Rectal smooth muscle tissue (tissue), 1 donor: ENCODE results near the gene APAF1.

Experiments
- H3K27ac ChIP-seq: one replicate; pipeline ENCODE4 v1.7.0; 2013; ENCODE audit warnings: low read depth, low read length, inconsistent platforms
- H3K27me3 ChIP-seq: one replicate; pipeline ENCODE4 v1.7.0; 2013; ENCODE audit warnings: low read length; ENCODE audit not compliant: control insufficient read depth, insufficient read depth
- H3K36me3 ChIP-seq: one replicate; pipeline ENCODE4 v1.7.0; 2013; ENCODE audit warnings: low read length; ENCODE audit not compliant: control insufficient read depth, insufficient read depth
- H3K4me1 ChIP-seq: one replicate; pipeline ENCODE4 v1.7.0; 2013; ENCODE audit warnings: low read length; ENCODE audit not compliant: control insufficient read depth, insufficient read depth
- H3K4me3 ChIP-seq: one replicate; pipeline ENCODE4 v1.7.0; 2013; ENCODE audit warnings: low read length
- H3K9ac ChIP-seq: one replicate; pipeline ENCODE4 v1.7.0; 2013; ENCODE audit warnings: low read length

APAF1 gene

GRCh38 chr12:98678946-98679610, 34.0 kb downstream of the APAF1 start:
- H3K4me3 ChIP-seq, result no peak overlapping the region
- H3K9ac ChIP-seq, result no peak overlapping the region
- H3K4me1 ChIP-seq, result no peaks in the 10 kb centered on the region
- H3K36me3 ChIP-seq, result peaks cover 15% of the 10 kb centered on the region
- H3K27ac ChIP-seq, result no peak overlapping the region
- H3K27me3 ChIP-seq, result no peaks in the 10 kb centered on the region

DNA sequence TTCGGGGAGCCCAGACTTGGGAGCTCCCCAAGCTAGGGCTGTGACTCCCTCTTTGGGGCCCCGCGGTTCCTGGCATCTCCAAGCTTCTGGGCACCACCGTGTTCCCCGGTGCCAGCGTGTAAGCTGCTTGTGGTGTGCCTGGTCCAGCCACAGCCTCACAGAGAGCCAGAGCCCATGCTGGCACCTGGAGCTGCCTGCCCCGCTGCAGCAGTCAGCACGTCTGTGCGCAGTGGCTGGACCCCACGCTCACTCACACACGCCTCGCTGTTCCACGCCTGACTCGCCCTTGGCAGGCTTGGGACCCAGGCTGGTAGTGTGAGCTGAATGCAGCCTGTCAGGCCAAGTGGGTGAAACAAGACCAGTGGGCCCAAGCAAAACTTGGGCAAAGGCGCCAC, 34.5 kb downstream of the APAF1 start:
- Histone ChIP-seq H3K4me3 (no peak overlapping the region), H3K27me3 (no peaks in the 10 kb centered on the region), H3K36me3 (peaks cover 15% of the 10 kb centered on the region), H3K27ac (no peak overlapping the region), H3K4me1 (no peaks in the 10 kb centered on the region), H3K9ac (no peak overlapping the region)

DNA sequence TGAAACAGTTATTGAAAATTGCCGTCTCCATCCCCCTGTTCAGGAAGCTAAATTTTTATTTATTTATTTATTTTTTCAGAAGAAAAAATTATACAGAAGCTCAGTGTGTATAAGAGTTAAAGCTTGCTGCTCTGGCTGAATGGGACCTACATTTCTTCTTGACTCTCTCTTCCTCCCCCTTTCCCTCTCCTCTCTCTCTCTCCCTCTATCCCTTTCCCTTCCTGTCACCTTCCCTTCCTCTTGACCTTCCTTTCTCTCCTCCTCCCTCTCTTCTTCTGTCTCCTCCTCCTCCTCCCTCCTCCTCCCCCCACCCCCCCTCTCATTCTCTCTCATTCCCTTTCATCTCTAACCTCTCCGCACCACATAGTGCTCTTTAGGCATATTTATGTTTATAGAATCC, 39.1 kb downstream of the APAF1 start:
- H3K9ac ChIP-seq, result no peak overlapping the region
- no peaks in the 10 kb centered on the region for H3K27me3 ChIP-seq
- H3K36me3 ChIP-seq, result peaks cover 9% of the 10 kb centered on the region
- H3K27ac ChIP-seq, result no peak overlapping the region
- H3K4me1 ChIP-seq, result no peaks in the 10 kb centered on the region
- H3K4me3 ChIP-seq, result no peak overlapping the region

DNA sequence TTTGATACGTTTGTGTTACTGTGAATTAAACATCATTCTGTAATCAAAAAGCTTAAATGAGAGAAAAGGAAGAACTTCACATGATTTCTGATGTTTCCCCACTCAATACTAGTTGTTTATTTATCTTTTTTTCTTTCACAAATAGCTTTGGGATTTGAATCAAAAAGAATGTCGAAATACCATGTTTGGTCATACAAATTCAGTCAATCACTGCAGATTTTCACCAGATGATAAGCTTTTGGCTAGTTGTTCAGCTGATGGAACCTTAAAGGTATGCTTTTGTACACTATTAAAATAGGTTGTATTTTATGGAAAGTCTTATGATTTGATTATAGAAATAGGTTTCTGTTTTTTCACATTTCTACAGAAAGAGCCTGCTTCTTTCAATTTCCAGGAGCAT, 41.5 kb downstream of the APAF1 start:
- H3K36me3 ChIP-seq, result peaks cover 4% of the 10 kb centered on the region
- no peak overlapping the region for H3K27ac ChIP-seq
- no peaks in the 10 kb centered on the region for H3K27me3 ChIP-seq
- no peak overlapping the region for H3K4me3 ChIP-seq
- H3K4me1 ChIP-seq, result no peaks in the 10 kb centered on the region
- no peak overlapping the region for H3K9ac ChIP-seq

DNA sequence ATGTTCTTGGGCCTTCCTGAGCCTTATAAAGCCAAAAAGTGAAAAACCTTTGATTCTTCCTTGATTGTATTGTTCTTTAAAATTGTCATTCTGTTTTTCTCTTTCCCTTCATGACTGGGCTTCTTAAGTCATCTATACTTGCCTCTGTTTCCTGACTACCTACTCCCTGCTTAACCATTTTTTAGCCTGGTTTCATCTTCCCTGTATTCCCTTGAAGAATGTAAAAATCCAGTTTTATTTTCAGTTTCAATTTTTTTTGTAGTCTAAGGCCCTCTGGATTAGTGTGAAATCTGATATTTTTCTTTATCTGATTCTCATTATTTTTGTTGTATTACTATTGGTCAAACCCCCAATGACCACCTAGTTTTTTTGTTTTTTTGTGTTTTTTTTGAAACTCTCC, 46.3 kb downstream of the APAF1 start:
- H3K4me3 ChIP-seq, result no peak overlapping the region
- no peak overlapping the region for H3K27ac ChIP-seq
- H3K36me3 ChIP-seq, result peaks cover 3% of the 10 kb centered on the region
- no peaks in the 10 kb centered on the region for H3K4me1 ChIP-seq
- no peaks in the 10 kb centered on the region for H3K27me3 ChIP-seq
- H3K9ac ChIP-seq, result no peak overlapping the region

- Histone ChIP-seq H3K4me1 (no peaks in the 10 kb centered on the region), H3K4me3 (no peak overlapping the region), H3K27ac (no peak overlapping the region), H3K36me3 (peaks cover 7% of the 10 kb centered on the region), H3K9ac (no peak overlapping the region), H3K27me3 (no peaks in the 10 kb centered on the region)
Observed at GRCh38 chr12:98696036-98696646, 51.1 kb downstream of the APAF1 start.

GRCh38 chr12:98697209-98697608, 52.1 kb downstream of the APAF1 start:
- Histone ChIP-seq H3K4me3 (no peak overlapping the region), H3K27ac (no peak overlapping the region), H3K27me3 (no peaks in the 10 kb centered on the region), H3K9ac (no peak overlapping the region), H3K36me3 (peaks cover 7% of the 10 kb centered on the region), H3K4me1 (no peaks in the 10 kb centered on the region)

GRCh38 chr12:98698603-98699463, 53.7 kb downstream of the APAF1 start:
- Histone ChIP-seq H3K27ac (no peak overlapping the region), H3K4me3 (no peak overlapping the region), H3K36me3 (peaks cover 7% of the 10 kb centered on the region)

GRCh38 chr12:98699586-98699985, 54.5 kb downstream of the APAF1 start:
- H3K9ac ChIP-seq, result no peak overlapping the region
- H3K27me3 ChIP-seq, result no peaks in the 10 kb centered on the region
- H3K4me1 ChIP-seq, result no peaks in the 10 kb centered on the region
- H3K36me3 ChIP-seq, result peaks cover 12% of the 10 kb centered on the region
- H3K4me3 ChIP-seq, result no peak overlapping the region
- H3K27ac ChIP-seq, result no peak overlapping the region

More at GRCh38 chr12:98698603-98699463, 53.7 kb downstream of the APAF1 start:
- no peaks in the 10 kb centered on the region for H3K4me1 ChIP-seq
- no peaks in the 10 kb centered on the region for H3K27me3 ChIP-seq
- H3K9ac ChIP-seq, result no peak overlapping the region

GRCh38 chr12:98701166-98701565, 56.1 kb downstream of the APAF1 start:
- no peaks in the 10 kb centered on the region for H3K27me3 ChIP-seq
- peaks cover 11% of the 10 kb centered on the region for H3K36me3 ChIP-seq
- H3K9ac ChIP-seq, result no peak overlapping the region
- no peaks in the 10 kb centered on the region for H3K4me1 ChIP-seq
- H3K4me3 ChIP-seq, result no peak overlapping the region
- no peak overlapping the region for H3K27ac ChIP-seq

DNA sequence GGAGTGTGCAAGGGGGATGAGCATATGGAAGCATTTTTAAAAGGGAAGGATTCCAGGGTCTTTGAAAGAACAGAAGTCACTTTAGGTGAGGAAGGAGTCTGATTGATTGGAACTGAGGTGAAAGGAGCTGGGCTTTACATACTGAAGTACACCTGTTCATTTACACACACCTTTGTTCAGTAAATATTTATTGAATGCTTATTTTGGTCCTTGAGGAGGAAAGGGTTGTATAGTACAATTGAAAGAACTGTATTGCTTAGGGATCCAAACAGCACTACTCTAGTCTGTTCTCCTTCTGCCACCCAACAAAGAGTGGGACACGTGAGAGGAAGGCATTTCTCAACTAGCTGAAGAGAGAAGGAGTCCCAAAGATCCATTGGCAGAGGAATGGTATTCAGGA, 63.9 kb downstream of the APAF1 start:
- Histone ChIP-seq H3K27me3 (no peaks in the 10 kb centered on the region), H3K4me3 (no peak overlapping the region), H3K4me1 (no peaks in the 10 kb centered on the region), H3K9ac (no peak overlapping the region), H3K27ac (no peak overlapping the region), H3K36me3 (peaks cover 22% of the 10 kb centered on the region)

GRCh38 chr12:98714426-98714825, 69.3 kb downstream of the APAF1 start:
- Histone ChIP-seq H3K9ac (no peak overlapping the region), H3K4me3 (no peak overlapping the region), H3K4me1 (no peaks in the 10 kb centered on the region), H3K27me3 (no peaks in the 10 kb centered on the region), H3K36me3 (peaks cover 15% of the 10 kb centered on the region), H3K27ac (no peak overlapping the region)
